Cerebellar cortex (tissue), 1 donor: ENCODE results near the gene JTB.

Source experiments
- DNase-seq: peaks from one replicate; pipeline ENCODE4 v3.0.0-alpha.2; 2015; ENCODE audit warnings: low spot score

JTB gene

DNA sequence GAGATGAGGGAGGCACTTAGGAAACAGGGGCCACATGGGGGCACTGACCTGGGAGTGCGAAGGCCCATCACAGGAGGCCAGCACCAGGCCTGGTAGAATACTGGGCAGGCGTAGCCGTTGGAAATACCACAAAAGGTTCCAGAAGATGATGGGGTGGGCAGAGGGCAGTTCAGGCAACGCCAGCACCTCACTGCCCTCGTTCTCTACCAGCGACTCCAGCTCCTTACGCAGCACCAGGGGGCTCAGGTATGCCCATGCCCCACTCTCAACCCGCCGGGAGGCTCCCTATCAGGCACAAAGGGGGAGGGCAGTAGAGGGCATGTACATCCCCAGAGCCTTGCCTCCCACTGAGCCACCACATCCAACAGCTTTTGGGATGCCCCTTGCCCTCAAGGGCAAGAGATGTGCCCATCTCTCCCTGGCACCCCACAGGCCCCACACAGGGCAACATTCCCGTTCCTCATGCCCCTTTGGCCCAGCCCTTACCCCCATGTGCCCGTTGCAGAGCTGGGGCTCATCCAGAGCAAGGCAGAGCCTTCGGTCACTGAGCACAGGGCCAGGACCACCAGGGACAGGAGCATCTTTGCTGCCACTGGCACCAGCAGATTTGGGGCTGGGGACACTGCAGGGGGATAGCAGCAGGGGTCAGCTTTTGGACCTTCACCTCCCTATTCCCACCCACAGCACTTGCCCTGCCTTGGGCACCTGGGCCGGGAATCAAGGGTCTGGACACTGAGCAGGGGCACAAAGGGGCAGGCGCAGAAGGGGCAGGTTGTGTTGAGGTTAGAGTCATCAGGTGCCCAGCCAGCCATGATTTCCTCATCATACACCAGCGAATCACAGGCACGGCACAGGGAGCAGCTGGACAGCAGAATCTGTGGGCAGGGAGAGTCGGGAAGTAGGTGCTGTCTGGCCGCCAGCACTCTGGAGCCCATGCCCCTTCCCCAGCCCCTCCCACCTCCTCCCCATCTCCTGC, 45.0 kb downstream of the JTB start:
- no peak for DNase-seq

DNA sequence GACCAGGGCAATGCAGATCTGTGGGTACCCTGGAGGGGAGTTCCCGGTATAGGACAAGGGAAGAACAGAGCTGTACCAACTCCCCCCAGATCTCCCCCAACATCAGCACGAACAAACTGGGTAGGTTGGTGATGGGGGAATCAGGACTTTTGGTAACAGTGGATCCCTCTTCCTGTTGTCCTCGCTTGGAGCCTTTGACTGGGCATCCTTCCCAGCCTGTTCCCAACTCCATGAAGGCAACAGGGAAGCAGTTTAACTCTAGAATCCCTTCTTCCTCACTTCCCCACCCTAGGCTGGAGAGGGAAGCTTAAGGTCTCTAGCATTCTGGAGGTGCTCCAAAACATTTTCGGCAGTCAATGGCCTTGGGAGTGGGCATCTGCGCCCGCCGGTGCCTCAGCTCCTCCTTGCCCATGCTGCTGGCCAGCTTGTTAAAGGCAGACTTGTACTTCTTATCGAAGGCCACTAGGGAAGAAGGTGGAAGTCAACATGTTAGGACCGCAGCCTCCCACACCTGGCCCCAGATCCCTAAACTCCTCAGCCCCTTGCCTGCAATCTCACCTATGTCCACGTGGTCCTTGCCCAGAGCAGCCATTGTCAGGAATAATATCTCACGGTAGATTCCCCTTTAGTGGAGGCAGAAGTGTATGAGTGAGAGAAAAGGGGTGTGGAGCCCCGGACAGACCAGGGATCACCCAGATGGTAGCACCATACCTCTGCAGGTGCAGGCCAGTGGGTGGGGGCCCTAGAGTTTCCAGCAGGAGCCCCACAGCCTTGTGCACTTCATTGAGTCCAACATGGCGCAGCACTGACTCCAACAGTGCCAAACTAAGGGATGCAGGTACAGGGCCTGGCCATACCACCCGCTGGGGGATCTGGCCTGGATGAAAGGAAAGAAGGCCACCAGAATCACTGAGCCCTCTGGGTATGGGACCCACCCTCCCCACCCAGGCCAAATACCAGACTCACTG, 47.2 kb downstream of the JTB start:
- no peak for DNase-seq

DNA sequence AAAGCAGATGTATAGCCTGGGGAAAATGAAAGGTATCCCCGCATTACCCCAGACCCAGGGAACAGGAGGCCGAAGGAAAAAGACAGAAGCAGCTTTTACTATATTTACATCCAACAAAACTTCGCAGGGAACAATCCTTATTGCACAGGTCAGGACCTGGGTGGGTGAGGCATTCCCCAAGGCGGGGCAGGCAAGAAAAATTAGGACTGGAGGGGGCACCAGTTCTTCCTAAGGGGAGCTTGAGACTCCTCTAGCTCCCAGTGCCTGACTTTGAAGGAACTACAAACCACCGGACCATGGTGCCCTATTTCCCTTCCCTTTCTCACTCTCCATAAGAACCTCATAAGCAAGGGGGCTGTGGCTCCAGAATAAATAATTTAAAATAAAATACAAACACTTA, 48.0 kb downstream of the JTB start:
- DNase-seq, result no peak

DNA sequence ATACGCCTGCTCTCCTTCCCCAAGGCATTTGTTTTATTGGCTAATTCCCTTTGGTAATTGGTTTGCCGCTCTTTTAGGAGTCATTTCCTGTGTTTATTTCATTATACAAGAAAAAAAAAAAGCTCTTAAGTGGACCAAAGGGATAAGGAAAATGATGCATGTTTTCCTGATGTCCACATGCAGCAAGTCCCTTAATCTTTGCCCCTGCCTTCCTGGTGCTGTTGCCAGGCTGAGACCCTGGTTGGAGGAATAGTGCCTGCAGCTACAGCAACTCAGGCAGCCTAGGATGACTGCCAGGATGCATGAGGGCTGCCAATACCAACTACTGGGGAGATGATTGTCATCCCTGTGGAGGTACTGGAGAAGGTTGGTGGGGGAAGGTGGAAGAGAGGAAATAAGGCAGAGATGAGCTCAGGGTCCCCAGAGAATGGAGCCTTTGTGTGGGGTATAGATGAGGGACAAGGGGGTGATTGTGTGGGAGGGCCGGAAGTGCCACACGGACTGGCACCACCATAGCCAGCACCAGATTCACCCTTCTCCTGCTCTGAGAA, 48.6 kb downstream of the JTB start:
- no peak for DNase-seq

DNA sequence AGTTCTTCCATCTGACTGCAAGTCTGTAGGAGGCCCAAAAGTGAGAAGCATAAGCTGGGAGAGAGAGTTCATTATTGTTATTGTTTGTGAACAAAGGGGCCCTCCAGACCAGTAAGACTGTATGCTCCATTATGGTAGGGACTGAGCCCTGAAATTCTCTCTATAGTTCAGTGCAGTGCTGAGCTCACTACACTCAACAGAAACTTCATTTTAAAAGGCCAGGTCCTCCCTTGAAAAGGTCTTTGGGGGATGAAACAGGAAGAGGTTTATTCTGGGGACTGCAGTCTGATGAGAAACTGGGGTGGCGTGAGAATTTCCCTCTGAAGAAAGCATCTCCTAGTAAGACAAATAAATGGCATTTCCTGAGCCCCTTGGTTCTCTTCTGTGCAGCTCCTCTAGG, 49.2 kb downstream of the JTB start:
- no peak for DNase-seq

DNA sequence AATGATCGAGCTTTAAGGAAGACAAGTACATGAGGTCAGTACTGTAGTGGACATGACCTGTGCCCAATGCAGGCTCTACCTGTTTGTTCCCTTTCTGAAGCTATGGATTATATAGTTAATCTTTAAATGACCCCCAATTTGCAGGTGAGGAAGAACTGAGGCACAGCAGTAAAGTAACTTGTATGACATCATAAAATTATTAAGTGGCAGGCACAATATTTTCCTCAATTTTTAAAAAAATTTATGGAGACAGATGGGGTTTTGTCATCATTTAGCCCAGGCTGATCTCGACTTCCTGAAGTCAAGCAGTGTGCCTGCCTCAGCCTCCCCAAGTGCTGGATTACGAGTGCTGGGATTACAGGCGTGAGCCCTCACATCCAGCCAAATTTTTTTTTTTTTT, 51.1 kb downstream of the JTB start:
- DNase-seq, result no peak
